Activated effector memory CD4-positive, alpha-beta T cell treated with anti-CD3 and anti-CD28 coated beads, Interleukin-2, amount 50 U/mL, for 16 hours (primary cell): ENCODE measurements around the gene DAO.

Experiments used
- DNase-seq: peaks from one replicate; pipeline ENCODE4 v3.0.0-alpha.2; 2020

The DAO gene

GRCh38 chr12:108876550-108876949, 3.3 kb upstream of the DAO start:
- DNase-seq: no peak

GRCh38 chr12:108881953-108882352, 2.1 kb downstream of the DAO start:
- no peak for DNase-seq

GRCh38 chr12:108884116-108885012, 4.5 kb downstream of the DAO start:
- peak; percentile 87 for DNase-seq

GRCh38 chr12:108886873-108887629, 7.2 kb downstream of the DAO start:
- DNase-seq: no peak

GRCh38 chr12:108888031-108888430, 8.1 kb downstream of the DAO start:
- DNase-seq: no peak

GRCh38 chr12:108890208-108890607, 10.3 kb downstream of the DAO start:
- DNase-seq: no peak

- DNase-seq: no peak
Measured at GRCh38 chr12:108895220-108895802, 15.4 kb downstream of the DAO start.

- no peak for DNase-seq
Measured at GRCh38 chr12:108896336-108896735, 16.4 kb downstream of the DAO start.

GRCh38 chr12:108896817-108897216, 16.9 kb downstream of the DAO start:
- no peak for DNase-seq

GRCh38 chr12:108899145-108899544, 19.3 kb downstream of the DAO start:
- DNase-seq: no peak

- no peak for DNase-seq
Measured at GRCh38 chr12:108905725-108906124, 25.8 kb downstream of the DAO start.

GRCh38 chr12:108906971-108907370, 27.1 kb downstream of the DAO start:
- DNase-seq: no peak

GRCh38 chr12:108907839-108908351, 28.0 kb downstream of the DAO start:
- DNase-seq: no peak

- DNase-seq: no peak
Measured at GRCh38 chr12:108910336-108910735, 30.4 kb downstream of the DAO start.

- no peak for DNase-seq
Measured at GRCh38 chr12:108911915-108912314, 32.0 kb downstream of the DAO start.

GRCh38 chr12:108912361-108912760, 32.5 kb downstream of the DAO start:
- DNase-seq: no peak

- DNase-seq: no peak
Measured at GRCh38 chr12:108914121-108914531, 34.2 kb downstream of the DAO start.

- no peak for DNase-seq
Measured at GRCh38 chr12:108915632-108916133, 35.8 kb downstream of the DAO start.

GRCh38 chr12:108916336-108916735, 36.4 kb downstream of the DAO start:
- DNase-seq: no peak

- no peak for DNase-seq
Measured at GRCh38 chr12:108918206-108918605, 38.3 kb downstream of the DAO start.

GRCh38 chr12:108918960-108919642, 39.2 kb downstream of the DAO start:
- no peak for DNase-seq

- DNase-seq: no peak
Measured at GRCh38 chr12:108921946-108922345, 42.1 kb downstream of the DAO start.

- DNase-seq: no peak
Measured at GRCh38 chr12:108922918-108923317, 43.0 kb downstream of the DAO start.
